DMS153 treated with DMSO at 0.1 percent for 48 hours (cell line): ENCODE results near the gene TEAD2.
"Not testable (repeated sequence)": the region's sequence is repeated elsewhere in the genome, so short reads cannot be mapped to it uniquely, and the experiment has no call there.

Experiments
- DNase-seq: peaks from one replicate; lab custom pipeline; 2025; ENCODE audit not compliant: unreplicated experiment; lab: John Stamatoyannopoulos, UW

The TEAD2 gene

DNA sequence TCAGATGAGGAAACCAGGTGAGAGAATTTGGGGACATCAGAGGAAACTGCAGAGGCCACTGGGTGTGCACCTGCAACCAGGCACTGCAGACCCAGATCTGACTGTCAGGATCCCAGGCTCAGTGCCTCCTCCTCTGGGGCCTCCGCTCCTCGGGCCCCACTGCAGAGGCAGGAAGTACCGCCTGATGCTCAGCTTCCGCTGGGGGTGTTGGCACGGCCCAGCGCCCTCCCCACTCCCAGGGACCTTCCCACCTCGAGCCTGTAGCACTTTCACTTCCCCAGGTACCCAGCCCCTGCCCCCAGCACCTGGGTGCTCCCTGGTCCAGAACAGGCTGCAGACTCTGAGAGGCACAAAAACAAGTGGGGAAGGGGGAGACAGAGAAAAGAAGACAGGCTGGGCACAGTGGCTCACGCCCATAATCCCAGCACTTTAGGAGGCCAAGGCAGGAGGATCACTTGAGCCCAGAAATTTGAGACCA, 28.4 kb downstream of the TEAD2 start:
- DNase-seq: no peak

DNA sequence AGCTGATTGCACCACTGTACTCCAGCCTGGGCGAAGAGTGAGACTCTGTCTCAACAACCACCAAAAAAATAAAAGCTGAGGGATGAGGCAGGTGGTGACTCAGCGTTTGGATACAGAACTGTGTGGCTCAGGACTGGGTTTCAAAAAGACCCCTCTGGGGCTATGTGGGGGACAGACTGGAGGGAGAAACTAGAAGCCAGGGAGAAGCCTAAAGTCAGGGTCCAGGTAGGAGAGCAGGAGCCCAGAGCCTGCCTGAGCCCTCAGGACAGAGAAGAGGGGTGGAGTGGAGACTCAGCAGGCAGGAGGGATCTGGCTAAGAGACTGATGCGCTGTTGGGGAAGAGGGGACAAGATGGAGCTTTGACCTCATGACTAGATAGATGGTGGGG, 28.8 kb downstream of the TEAD2 start:
- DNase-seq: no peak

DNA sequence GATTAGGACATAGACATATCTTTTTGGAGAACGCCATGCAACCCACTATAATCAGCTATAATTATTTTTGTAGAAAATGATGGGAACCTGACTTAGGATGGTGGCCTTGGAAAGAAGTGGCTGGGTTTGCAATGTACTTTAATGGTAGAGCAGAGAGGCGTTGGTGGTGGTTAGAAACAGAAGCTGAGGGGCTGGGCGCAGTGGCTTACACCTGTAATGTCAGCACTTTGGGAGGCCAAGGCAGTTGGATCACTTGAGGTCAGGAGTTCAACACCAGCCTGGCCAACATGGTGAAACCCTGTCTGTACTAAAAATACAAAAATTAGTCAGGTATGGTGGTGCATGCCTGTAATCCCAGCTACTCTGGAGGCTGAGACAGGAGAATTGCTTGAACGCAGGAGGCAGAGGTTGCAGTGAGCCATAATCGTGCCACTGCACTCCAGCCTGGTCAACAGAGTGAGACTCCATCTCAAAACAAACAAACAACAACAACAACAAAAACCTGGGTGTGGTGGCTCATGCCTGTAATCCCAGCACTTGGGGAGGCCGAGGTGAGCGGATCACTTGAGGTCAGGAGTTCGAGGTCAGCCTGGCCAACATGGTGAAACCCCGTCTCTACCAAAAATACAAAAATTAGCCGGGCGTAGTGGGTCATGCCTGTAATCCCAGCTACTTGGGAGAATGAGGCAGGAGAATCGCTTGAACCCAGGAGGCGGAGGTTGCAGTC, 29.4 kb downstream of the TEAD2 start:
- DNase-seq: not testable (repeated sequence)

DNA sequence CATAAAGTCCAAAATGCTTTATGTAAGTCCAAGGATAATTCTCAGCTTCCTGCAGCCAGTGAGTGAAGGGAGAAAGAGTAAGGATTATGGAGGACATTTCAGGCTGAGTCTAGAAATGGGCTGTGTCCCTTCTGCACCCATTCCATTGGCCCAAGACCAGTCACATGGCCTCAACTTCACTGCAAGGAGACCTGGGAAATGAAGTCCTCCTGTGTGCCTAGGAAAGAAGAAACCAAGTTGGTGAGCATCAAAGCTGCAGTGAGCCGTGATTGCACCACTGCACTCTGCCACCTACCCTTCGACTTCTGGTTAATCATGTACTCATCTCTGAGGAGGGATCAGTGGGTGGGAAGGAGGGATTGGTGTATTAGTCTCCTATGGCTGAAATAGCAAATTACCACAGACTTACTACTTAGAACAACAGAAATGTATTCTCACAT, 30.6 kb downstream of the TEAD2 start:
- DNase-seq: no peak

DNA sequence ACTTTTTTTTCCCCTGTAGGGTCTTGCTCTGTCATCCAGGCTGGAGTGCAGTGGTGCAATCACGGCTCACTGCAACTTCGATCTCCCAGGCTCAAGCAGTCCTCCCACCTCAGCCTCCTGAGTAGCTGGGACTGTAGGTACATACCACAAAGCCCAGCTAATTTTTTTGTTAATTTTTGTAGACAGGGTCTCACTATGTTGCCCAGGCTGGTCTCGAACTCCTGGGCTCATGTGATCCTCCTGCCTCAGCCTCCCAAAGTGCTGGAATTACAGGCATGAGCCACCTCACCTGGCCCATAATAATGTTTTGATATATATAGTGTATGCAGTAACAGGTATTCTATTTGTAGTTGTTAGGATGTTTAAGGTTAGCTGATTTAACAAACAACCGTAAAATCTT, 31.0 kb downstream of the TEAD2 start:
- not testable (repeated sequence) for DNase-seq

DNA sequence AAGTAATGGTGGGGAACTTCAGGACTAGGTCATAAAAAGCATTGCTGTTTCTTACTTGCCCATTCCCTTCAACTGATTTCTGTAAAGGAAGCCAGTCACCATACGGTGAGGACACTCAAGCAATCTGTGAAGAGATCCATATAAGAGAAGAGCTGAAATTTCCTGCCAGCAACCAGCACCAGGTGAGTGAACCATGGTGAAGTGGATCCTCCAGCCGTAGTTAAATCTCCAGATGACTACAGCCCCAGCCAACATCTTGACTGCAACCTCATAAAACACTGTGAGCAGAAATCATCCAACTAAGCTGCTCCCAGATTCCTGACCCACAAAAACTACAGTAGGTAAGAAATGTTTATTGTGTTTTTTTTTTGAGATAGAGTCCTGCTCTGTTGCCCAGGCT, 33.5 kb downstream of the TEAD2 start:
- no peak for DNase-seq

DNA sequence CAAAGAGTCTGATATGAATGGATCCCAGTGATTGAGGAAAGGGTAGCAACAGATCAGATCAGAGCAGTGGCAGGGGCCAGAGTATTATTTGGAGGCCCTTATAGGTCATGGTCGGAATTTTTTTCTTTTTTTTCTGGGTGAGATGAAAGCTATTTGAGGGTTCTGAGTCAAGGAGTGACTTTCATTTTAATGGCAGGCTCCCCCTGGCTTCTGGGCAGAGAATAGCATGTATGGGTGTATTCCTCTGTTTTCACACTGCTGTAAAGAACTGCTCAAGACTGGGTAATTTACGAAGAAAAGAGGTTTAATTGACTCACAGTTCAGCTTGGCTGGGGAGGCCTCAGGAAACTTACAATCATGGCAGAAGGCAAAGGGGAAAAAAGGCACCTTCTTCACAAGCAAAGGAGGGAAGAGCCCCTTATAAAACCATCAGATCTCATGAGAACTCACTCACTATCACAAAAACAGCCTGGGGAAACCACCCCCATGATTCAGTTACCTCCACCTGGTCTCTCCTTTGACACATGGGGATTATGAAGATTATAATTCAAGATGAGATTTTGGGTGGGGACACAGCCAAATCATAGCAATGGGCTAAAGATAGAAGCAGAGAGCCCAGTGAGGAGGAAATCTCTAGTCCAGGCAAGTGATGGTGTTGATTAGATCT, 34.2 kb downstream of the TEAD2 start:
- no peak for DNase-seq

DNA sequence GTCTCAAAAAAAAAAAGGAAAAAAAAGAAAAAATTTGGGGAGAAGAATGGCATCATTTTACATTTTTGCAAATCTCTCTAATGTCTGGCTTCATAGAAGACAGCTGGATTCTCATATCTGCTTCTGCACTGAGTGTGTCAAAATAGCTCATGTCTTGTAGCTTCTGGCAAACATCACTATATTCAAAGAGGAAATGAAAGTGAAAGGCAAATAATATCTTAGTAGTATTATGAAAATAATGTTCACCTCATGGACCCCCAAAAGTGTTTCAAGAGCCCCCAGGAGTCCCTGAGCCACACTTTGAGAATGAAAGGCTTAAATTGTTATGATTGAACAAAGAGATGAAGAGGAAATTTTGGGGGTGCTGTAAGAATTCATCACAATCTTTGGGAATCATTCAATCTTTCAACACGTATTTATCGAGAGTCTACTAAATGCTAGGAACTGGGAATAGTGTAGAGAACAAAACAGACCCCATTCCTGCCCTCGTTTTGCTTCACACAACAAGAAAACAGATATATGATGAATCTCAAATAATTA, 36.0 kb downstream of the TEAD2 start:
- no peak for DNase-seq

DNA sequence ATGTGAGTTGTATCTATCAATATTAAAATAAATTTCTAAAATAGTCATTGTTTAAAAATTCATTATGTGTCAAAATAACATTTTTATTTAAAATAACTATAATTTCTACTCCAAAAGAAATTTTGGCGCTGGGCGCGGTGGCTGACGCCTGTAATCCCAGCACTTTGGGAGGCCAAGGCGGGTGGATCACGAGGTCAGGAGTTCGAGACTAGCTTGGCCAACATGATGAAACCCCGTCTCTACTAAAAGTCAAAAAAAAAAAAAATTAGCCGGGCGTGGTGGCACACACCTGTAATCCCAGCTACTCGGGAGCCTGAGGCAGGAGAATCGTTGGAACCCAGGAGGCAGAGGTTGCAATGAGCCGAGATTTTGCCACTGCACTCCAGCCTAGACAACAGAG, 36.5 kb downstream of the TEAD2 start:
- DNase-seq: not testable (repeated sequence)

DNA sequence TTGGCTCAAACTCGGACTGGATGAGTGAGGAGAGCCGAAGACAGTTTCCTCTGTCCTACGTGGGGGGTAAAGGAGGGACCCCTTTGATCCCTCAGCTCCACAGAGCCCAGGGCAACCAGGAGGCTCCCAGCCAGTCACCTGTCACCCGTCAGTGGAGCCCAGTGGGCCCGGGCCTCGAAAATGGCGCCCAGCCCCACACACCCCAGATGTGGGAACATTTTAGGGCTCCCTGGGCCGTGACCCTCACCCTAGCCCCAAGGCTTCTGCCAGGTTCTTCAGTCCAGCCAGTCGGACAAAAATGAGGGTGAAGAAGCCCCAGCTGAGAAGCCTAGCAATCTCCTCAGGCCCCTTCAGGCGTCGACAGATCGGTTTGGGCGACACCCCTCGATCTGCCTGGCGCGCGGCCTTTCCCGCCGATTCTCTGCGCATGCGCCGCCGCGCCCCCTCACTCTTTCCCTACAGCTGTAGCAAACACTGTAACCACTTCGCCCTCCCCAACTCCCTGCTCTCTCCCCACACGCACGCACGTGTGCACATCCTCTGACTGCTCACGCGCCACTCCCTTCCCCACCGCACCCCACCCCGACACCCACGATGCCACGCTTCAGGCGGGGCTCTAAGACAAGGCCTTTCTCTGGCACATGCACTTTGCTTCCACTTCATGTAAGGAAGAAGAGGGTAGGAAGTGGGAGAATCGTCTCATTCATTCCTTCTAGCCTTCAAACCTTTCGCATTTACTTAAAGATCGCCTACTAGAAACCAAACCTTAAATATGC, 37.2 kb downstream of the TEAD2 start, which contains the start of gene SLC6A16:
TSS of gene SLC6A16 (minus strand) at position 391 of the 776 bp plus-strand sequence. CDS start 13,844 bp downstream, outside the sequence.
- no peak for DNase-seq

DNA sequence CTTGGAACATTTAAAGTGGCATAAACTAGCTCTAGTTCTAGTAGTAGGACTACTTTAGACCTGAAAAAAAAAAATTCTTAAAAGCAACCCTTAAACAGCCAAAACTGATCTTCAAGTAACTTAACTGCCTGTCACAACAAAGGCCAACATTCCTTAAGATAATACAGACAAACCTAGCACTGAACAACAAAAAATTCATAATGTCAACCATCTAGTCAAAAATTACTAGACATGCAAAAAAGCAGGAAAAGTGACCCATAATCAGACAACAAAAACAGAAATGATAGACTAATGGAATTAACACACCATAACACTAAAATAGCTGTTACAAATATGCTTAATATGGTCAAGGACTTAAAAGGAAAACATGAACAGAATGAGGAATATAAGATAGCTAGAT, 43.9 kb downstream of the TEAD2 start:
- DNase-seq: no peak

DNA sequence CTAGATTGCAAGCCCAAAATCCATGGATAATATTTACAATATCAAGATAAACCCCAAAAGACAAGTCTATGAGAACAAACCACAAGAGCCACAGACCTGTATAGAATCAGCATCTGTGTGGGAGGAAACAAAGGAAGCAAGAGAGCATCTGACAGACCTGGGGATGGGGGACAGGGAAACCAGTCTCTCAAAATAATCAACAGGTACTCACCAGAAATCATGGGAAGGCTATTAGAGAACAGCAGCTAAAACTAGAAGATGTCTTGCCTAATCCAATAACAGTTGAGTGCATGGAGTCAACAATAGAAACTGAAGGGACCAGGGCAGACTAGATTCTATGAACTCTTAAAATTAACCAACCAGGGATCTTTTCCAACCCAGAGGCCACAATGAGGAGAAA, 45.9 kb downstream of the TEAD2 start:
- no peak for DNase-seq

DNA sequence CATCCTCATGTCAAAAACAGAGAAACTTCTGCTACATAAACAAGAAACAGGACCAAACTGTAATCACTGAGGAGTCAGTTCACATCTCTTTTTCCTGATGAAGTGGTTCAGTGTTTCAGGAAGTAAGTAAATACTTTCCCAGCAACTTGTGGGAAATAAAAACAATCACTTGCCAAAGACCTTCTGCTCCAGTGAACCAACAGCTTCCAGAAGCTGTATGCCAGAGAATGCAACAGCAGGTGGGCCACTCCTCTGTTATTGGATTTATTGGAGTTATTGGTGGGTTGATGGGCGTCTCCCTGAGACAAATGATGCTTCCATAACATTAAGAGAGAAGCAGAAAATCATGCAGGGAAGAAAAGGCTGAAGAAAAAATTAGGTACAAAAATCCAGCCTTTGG, 47.1 kb downstream of the TEAD2 start:
- DNase-seq: no peak

DNA sequence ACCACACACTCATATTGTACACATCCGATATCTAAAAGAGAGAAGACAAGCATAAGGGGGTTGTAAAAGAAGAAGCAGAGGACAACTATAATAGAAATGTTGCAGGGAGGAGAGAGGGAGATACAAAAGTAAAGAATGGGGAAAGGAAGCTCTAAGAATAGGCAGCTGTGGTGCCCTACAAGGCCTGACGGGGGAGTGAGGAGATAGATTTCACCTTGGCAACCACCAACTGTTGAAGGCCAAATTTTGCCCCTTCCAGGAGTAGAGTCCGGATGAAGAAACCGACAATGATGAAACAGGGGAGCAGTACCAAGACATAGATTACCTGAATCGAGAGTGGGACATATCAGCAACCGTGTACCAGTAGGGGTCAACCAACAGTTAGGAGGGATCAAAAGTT, 53.1 kb downstream of the TEAD2 start:
- DNase-seq: no peak

DNA sequence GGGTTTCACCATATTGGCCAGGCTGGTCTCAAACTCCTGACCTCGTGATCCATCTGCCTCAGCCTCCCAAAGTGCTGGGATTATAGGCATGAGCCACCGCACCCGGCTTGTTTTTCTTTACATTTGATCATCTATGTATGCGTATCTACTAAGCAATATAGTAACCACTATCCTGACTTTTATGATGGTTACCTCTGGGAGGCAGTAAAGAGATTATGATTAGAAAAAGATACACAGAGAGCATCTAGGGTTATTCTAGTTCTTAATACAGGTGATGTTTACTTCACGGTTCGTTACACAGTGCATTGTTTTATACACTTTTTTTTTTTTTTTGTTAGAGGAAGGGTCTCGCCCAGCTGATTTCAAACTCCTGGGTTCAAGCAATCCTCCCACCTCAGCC, 55.5 kb downstream of the TEAD2 start:
- not testable (repeated sequence) for DNase-seq

DNA sequence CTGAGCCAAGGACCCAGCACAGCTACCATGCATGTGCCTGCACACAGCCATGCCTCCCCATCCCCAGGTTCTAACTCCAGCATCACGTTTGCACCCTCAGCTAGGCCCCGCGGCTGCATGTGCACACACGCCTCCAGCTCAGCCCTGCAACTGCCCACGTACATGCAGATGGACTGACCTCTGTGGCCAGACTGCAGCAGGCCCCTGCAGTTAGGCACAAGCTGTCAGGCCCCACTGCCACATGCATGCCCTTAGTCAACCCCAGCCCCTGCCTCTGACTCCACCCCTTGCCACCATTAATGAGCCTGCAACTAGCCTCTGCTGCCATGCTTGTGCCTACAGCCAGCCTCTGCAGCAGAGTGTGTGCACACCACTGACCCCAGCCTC, 60.4 kb downstream of the TEAD2 start:
- no peak for DNase-seq

DNA sequence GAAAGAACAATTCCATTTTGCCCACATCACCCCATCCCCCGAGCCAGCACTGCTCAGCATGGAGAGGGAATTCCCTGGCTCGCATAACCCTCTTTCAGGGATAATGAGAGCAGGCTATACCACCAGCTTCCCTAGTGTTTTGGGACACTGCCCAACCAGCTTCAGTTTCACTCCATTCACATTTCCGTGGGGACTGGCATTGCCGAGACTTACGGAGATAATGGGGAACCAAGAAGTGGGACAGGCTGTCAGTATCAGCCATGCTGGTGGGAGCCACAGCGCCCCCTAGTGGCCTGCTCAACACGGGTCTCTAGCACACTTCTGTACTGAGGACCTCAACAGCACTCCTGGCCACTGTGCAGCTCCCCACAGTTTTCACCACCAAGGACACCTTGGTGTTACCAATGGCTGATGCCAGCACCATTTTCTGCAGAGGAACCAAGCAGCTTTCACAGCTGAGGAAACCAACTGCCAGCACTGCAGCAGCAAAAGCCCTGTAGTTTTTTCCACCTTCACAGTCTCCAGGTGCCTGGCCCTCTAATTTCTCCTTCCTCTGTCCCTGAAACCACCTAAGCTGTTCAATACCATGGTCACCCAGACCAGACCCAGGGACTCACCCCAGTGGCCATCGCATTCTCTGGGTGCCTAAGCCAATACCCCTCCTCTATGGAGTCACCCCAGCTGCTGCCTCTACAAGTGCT, 60.9 kb downstream of the TEAD2 start:
- DNase-seq: peak; percentile 20

DNA sequence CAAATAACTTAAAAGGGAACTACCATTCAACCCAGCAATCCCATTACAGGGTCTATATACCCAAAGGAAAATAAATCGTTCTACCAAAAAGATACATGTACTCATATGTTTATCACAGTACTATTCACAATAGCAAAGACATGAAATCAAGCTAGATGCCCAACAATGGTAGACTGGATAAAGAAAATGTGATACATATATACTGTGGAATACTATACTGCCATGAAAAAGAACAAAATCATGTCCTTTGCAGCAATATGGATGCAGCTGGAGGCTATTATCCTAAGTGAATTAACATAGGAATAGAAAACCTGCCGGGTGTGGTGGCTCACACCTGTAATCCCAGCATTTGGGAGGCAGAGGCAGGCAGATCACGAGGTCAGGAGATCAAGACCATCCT, 63.6 kb downstream of the TEAD2 start:
- DNase-seq: not testable (repeated sequence)

DNA sequence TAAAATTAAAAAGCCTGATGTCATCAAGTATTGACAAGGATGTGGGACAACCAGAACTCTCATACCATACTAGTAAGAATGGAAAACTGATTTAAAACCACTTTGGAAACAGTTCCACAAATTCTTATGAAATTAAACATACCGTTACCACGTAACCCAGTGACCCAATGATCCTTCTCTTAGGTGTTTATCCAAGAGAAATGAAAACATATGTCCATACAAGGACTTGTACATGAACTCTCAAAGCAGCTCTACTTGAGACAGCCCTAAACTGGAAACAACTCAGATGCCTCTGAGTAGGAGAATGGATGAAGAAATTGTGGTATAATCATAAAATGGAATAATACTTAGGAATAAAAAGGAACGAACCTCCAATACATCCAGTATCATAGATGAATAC, 64.8 kb downstream of the TEAD2 start:
- DNase-seq: no peak

DNA sequence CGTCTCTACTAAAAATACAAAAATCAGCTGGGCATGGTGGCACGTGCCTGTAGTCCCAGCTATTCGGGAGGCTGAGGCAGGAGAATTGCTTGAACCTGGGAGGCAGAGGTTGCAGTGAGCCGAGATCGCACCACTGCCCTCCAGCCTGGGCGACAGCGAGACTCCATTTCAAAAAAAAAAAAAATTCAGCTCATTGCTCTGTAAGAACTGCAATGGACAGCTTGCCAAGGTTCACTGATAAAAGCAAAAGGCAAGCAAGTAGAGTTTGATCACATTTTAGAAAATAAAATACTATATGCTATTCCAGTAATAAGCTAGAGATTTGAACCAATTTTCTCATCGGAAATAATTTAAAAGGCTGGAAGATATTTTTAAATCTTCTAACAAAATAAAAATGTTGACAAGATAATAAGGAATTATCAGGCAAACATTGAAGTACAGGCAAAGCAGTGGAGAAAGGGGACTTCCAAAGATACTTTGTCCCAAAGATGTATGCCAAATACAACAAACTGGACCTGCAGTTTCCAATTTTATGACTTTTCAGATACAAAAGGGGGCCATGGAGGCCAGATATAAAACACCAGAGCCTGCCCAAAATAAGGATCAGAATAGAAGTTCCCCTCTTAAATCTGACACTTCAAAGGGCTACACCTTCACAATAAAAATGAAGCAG, 66.9 kb downstream of the TEAD2 start:
- no peak for DNase-seq
